ELF-1 (cell line): ENCODE data around the gene TAF3.

Source experiments
- DNase-seq: peaks from one replicate; pipeline ENCODE4 v3.0.0-alpha.2; 2016; ENCODE audit warnings: low read depth, low spot score

The TAF3 gene

GRCh38 chr10:8044908-8045725 is 226.8 kb downstream of the TAF3 start:
- peak; percentile 71 for DNase-seq

GRCh38 chr10:8045726-8046494 is 227.6 kb downstream of the TAF3 start:
- DNase-seq = no peak

GRCh38 chr10:8047452-8048280 is 229.4 kb downstream of the TAF3 start:
- peak; percentile 57 for DNase-seq

GRCh38 chr10:8048281-8049008 is 230.1 kb downstream of the TAF3 start:
- no peak for DNase-seq

- DNase-seq = peak; percentile 80
These were observed 230.9 kb downstream of the TAF3 start for GRCh38 chr10:8049045-8049864.

GRCh38 chr10:8049865-8050555 is 231.7 kb downstream of the TAF3 start:
- DNase-seq = peak; percentile 92

GRCh38 chr10:8050556-8051108 is 232.3 kb downstream of the TAF3 start:
- DNase-seq = no peak

- peak; percentile 74 for DNase-seq
These were observed 233.0 kb downstream of the TAF3 start for GRCh38 chr10:8051109-8051821.

GRCh38 chr10:8051851-8052257 is 233.5 kb downstream of the TAF3 start:
- DNase-seq = peak; percentile 95

- no peak for DNase-seq
These were observed 234.1 kb downstream of the TAF3 start for GRCh38 chr10:8052341-8052955.

- no peak for DNase-seq
These were observed 234.7 kb downstream of the TAF3 start for GRCh38 chr10:8052956-8053445.

- peak; percentile 94 for DNase-seq
These were observed 235.3 kb downstream of the TAF3 start for GRCh38 chr10:8053446-8054243.

- peak; percentile 59 for DNase-seq
These were observed 235.9 kb downstream of the TAF3 start for GRCh38 chr10:8054244-8054493.

- DNase-seq = peak; percentile 80
These were observed 236.4 kb downstream of the TAF3 start, which contains the start of gene GATA3 for GRCh38 chr10:8054494-8055407. Gene GATA3, plus strand, starts transcription at chr10:8054688. Its CDS starts 968 bp downstream, at chr10:8055656.

GRCh38 chr10:8055420-8056349 is 237.4 kb downstream of the TAF3 start:
- DNase-seq = no peak
